ENCODE results near the gene NBAS. TPM values are rescaled to one million over a fixed set of nuclear protein-coding genes. Genes with fewer than 3 reads are reported as not detected.

The NBAS gene
- total RNA-seq, 2 donors from 2014 or later = 31.5 to 32.0 TPM

DNA sequence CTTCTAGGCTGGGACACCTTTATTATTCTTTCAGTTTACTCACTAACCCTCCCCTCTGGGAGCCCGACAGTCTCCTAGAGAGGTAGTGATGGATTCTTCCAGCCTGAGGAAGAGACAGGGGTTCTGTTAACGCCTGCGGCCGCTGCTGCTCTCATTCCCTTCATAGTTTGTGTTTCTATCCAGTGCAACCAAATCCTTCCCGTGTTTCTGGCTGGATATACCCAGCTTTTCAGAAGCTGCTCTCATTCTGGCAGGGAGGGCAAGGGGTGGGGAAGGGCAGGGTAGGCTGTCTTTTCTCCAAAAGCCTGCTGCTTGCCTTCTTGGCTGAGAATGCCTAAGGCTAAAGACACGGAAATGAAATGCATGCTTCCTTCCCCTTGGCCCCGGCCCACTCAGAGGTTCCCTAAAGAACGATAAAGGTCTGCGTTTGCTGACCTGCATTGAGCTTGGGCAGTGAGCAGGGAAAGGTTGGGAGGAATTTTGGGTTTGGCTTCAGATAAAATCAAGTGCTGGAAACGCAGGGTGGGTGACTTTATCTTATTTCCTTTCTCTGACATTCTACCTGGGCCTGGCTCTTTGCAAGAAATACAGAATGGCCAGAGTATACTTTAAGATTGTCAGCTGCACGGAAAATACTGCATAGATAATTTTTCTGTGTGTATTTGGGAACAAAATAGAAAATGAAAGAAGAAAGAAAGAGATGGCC is 390.9 kb downstream of the NBAS start:
- DNase-seq (ENCODE audit: low spot score) = no peak
- Histone ChIP-seq H3K9me3 (no peaks in the 10 kb centered on the region), H3K27me3 (replicated peaks; ENCODE audit: insufficient read depth) (no peaks in the 10 kb centered on the region), H3K36me3 (no peaks in the 10 kb centered on the region), H3K4me3 (peak overlapping the region; percentile 48), H3K4me1 (ENCODE audit: control insufficient read depth in 1 of 2, low read depth in 2 of 2) (peaks cover 0 to 20% of the 10 kb centered on the region in 2 donors), H3K27ac (peak overlapping the region; percentile 40 to 48)
- ATAC-seq (ENCODE audit: insufficient number of reproducible peaks, low FRiP score, low read depth) = no peak
- TF ChIP-seq, protein P1, sequence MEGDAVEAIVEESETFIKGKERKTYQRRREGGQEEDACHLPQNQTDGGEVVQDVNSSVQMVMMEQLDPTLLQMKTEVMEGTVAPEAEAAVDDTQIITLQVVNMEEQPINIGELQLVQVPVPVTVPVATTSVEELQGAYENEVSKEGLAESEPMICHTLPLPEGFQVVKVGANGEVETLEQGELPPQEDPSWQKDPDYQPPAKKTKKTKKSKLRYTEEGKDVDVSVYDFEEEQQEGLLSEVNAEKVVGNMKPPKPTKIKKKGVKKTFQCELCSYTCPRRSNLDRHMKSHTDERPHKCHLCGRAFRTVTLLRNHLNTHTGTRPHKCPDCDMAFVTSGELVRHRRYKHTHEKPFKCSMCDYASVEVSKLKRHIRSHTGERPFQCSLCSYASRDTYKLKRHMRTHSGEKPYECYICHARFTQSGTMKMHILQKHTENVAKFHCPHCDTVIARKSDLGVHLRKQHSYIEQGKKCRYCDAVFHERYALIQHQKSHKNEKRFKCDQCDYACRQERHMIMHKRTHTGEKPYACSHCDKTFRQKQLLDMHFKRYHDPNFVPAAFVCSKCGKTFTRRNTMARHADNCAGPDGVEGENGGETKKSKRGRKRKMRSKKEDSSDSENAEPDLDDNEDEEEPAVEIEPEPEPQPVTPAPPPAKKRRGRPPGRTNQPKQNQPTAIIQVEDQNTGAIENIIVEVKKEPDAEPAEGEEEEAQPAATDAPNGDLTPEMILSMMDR (IDR thresholded peaks at IDR 0.05) = no peak

DNA sequence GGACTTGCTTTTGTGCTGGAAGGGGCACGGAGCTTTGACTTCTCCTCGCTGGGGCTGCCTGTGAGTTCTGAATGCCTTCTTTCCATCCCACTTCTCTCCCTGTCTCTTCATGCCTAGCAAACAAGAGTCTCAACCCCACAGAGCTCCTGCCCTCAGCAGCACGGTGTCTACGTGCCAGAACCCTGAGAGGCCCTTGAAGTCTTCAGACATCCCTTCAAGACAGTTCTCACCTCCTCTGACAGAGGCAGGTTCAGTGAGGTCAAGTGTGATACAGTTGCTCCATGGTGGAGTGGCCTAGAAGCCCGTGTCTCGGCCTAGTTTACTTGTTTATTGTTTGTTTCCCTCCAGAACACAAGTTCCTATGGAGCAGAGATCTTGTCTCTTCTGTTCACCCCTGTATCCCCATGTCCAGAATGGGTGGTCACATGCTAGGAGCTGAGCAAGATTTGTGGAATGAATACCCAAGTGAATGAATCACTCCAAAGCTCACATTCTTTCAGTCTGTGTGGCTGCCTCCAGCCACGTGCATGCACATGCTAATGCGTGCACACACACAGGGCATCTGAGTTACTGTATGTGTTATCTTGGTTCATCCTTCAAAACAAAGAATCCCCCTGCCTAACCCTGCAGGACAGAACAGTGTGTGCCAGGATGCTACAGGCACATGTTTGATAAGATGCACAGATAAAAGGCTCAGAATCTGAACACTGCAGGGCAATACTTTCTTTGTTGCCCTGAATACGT is 391.6 kb downstream of the NBAS start:
- TF ChIP-seq, protein P1 (IDR thresholded peaks at IDR 0.05) = no peak
- no peak for DNase-seq (ENCODE audit: low spot score)
- peak; percentile 69 for ATAC-seq (ENCODE audit: insufficient number of reproducible peaks, low FRiP score, low read depth)
- peak overlapping the region; percentile 40 to 48 for H3K27ac ChIP-seq
- H3K27me3 ChIP-seq (replicated peaks; ENCODE audit: insufficient read depth) = no peaks in the 10 kb centered on the region
- no peaks in the 10 kb centered on the region for H3K36me3 ChIP-seq
- no peaks in the 10 kb centered on the region for H3K9me3 ChIP-seq
- H3K4me3 ChIP-seq = peak overlapping the region; percentile 48
- peaks cover 0 to 20% of the 10 kb centered on the region in 2 donors for H3K4me1 ChIP-seq (ENCODE audit: control insufficient read depth in 1 of 2, low read depth in 2 of 2)

DNA sequence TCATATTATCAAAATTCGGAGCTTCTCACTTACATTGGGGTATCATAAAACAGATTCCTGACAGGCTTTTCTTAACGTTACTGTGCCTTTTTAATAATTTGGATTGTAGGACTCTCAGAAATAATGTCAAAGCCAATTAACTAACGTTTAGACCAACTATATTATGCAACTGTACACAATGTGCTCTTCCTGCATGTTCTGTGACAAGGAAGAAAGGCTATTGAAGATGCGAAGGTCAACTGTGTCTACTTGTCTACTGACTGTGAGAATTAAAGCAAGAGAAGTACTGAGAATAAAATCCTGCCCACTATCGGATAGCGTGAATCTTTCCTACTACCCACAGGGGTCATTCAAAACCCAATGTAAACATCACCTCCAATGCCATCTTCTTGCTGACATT is 393.0 kb downstream of the NBAS start:
- DNase-seq (ENCODE audit: low spot score) = no peak
- no peak for ATAC-seq (ENCODE audit: insufficient number of reproducible peaks, low FRiP score, low read depth)
- TF ChIP-seq, protein P1 (IDR thresholded peaks at IDR 0.05) = no peak
- peaks cover 0 to 20% of the 10 kb centered on the region in 2 donors for H3K4me1 ChIP-seq (ENCODE audit: control insufficient read depth in 1 of 2, low read depth in 2 of 2)
- no peak overlapping the region for H3K4me3 ChIP-seq
- H3K36me3 ChIP-seq = no peaks in the 10 kb centered on the region
- H3K27ac ChIP-seq = no peak overlapping the region
- H3K9me3 ChIP-seq = no peaks in the 10 kb centered on the region
- no peaks in the 10 kb centered on the region for H3K27me3 ChIP-seq (replicated peaks; ENCODE audit: insufficient read depth)

DNA sequence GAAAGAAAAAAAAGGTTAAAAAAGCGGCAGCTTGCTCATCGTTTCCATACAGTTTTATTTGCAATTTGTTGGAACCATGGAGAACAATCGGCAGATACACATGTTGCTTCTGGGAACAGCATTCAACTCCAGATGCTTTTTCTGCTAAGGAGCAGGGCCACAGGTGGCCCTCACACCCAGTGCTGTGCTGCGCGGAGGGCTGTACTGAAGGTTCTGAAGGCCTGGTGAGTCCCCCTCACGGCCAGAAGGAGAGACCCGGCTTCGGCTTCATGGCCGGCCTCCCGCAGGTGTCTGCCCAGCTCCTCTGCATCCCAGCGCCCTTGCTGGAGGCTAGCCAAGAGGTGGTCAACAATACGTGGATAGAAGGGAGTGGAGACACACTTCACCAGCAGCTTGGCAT is 394.3 kb downstream of the NBAS start:
- no peak for ATAC-seq (ENCODE audit: insufficient number of reproducible peaks, low FRiP score, low read depth)
- TF ChIP-seq, protein P1 (IDR thresholded peaks at IDR 0.05) = no peak
- no peaks in the 10 kb centered on the region for H3K36me3 ChIP-seq

DNA sequence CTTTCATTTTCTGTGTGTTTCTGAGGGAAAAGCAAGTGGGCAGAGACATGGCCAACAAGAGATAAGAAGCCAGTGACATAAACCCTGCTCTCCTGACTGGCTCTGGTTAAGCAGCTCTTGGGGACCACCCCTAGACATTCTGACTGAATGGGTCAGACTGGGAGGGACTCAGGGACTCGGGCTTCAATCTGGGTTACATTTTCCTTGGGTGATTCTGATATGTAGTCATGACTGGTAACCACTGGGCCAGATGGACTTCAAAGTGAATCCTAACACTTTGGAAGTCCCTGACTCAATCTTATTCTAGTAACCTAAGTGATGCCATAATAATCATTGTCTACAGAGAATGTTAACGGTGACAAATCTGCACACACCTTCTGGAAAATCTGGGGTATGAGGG is 397.8 kb downstream of the NBAS start:
- DNase-seq (ENCODE audit: low spot score) (no peak), ATAC-seq (ENCODE audit: insufficient number of reproducible peaks, low FRiP score, low read depth) (no peak)
- Histone ChIP-seq H3K27ac (no peak overlapping the region), H3K27me3 (replicated peaks; ENCODE audit: insufficient read depth) (no peaks in the 10 kb centered on the region), H3K9me3 (no peaks in the 10 kb centered on the region), H3K4me3 (no peak overlapping the region), H3K36me3 (no peaks in the 10 kb centered on the region), H3K4me1 (ENCODE audit: control insufficient read depth in 1 of 2, low read depth in 2 of 2) (no peaks in the 10 kb centered on the region)
- TF ChIP-seq, protein P1 (IDR thresholded peaks at IDR 0.05) = no peak

More for the DNA sequence above, 394.3 kb downstream of the NBAS start:
- H3K9me3 ChIP-seq = no peaks in the 10 kb centered on the region
- peaks cover 0 to 20% of the 10 kb centered on the region in 2 donors for H3K4me1 ChIP-seq (ENCODE audit: control insufficient read depth in 1 of 2, low read depth in 2 of 2)
- H3K27ac ChIP-seq = no peak overlapping the region
- DNase-seq (ENCODE audit: low spot score) = no peak
- no peaks in the 10 kb centered on the region for H3K27me3 ChIP-seq (replicated peaks; ENCODE audit: insufficient read depth)
- H3K4me3 ChIP-seq = no peak overlapping the region

All from thoracic aorta (tissue), 2 donors.